ENCODE results near the gene ARMC6.
A peak's percentile ranks its signal among the peaks of the same experiment; 100 is the strongest.
"Not testable (repeated sequence)": the region's sequence is repeated elsewhere in the genome, so short reads cannot be mapped to it uniquely, and the experiment has no call there.

Gene ARMC6

GRCh38 chr19:19023376-19023775 is 10.0 kb upstream of the ARMC6 start:
- not testable (repeated sequence) for DNase-seq

GRCh38 chr19:19025861-19026260 is 7.5 kb upstream of the ARMC6 start:
- no peak for DNase-seq

- DNase-seq: peak in 1 of 2 donors; percentile 7
These were observed 7.0 kb upstream of the ARMC6 start for GRCh38 chr19:19026299-19026971.

- DNase-seq: no peak
These were observed 6.2 kb upstream of the ARMC6 start for GRCh38 chr19:19027228-19027627.

- DNase-seq: no peak
These were observed 4.9 kb upstream of the ARMC6 start for GRCh38 chr19:19028526-19028925.

- no peak for DNase-seq
These were observed 1.5 kb upstream of the ARMC6 start for GRCh38 chr19:19031891-19032290.

GRCh38 chr19:19032420-19033175 is 805 bp upstream of the ARMC6 start:
- peak; percentile 98 for DNase-seq

- DNase-seq: no peak
These were observed 302 bp upstream of the ARMC6 start for GRCh38 chr19:19033176-19033425.

GRCh38 chr19:19034204-19034624 is 811 bp downstream of the ARMC6 start:
- DNase-seq: peak; percentile 89 to 93

- no peak for DNase-seq
These were observed 6.5 kb downstream of the ARMC6 start for GRCh38 chr19:19039901-19040300.

- peak in 1 of 2 donors; percentile 34 for DNase-seq
These were observed 7.0 kb downstream of the ARMC6 start for GRCh38 chr19:19040417-19040816.

GRCh38 chr19:19042732-19043280 is 9.4 kb downstream of the ARMC6 start:
- DNase-seq: no peak

GRCh38 chr19:19043481-19043880 is 10.1 kb downstream of the ARMC6 start:
- DNase-seq: no peak

- DNase-seq: no peak
These were observed 10.5 kb downstream of the ARMC6 start for GRCh38 chr19:19043881-19044280.

- no peak for DNase-seq
These were observed 16.0 kb downstream of the ARMC6 start for GRCh38 chr19:19049406-19049805.

GRCh38 chr19:19050104-19050503 is 16.7 kb downstream of the ARMC6 start:
- no peak for DNase-seq

- no peak for DNase-seq
These were observed 17.3 kb downstream of the ARMC6 start for GRCh38 chr19:19050731-19051130.

GRCh38 chr19:19051478-19052213 is 18.2 kb downstream of the ARMC6 start:
- DNase-seq: no peak

- DNase-seq: no peak
These were observed 19.5 kb downstream of the ARMC6 start for GRCh38 chr19:19052921-19053320.

GRCh38 chr19:19053508-19054314 is 20.3 kb downstream of the ARMC6 start:
- DNase-seq: peak in 1 of 2 donors; percentile 52

GRCh38 chr19:19054315-19054938 is 21.0 kb downstream of the ARMC6 start:
- DNase-seq: no peak

GRCh38 chr19:19054939-19055440 is 21.6 kb downstream of the ARMC6 start:
- no peak for DNase-seq
